Measurements from ENCODE around the gene TMTC4. TPM values are rescaled to one million over a fixed set of nuclear protein-coding genes. Genes with fewer than 3 reads are reported as not detected.

TMTC4 gene
- total RNA-seq, 1 donor from 2014 or later: 59.4 TPM

- Histone ChIP-seq H3K4me3 (no peak overlapping the region), H2AFZ (replicated peaks) (no peak overlapping the region), H3K4me2 (no peak overlapping the region), H3K36me3 (peaks cover 16% of the 10 kb centered on the region), H3K27me3 (no peaks in the 10 kb centered on the region), H3K4me1 (no peaks in the 10 kb centered on the region), H3K27ac (no peak overlapping the region), H3K9me3 (ENCODE audit: low read depth) (no peaks in the 10 kb centered on the region), H3K79me2 (ENCODE audit: low read depth) (no peaks in the 10 kb centered on the region), H3K9ac (no peak overlapping the region), H3F3A (ENCODE audit: low read depth) (no peaks in the 10 kb centered on the region), H4K20me1 (ENCODE audit: low read depth) (no peaks in the 10 kb centered on the region)
- DNase-seq (ENCODE audit: low spot score): no peak
- no peaks in the 10 kb centered on the region for H3K9me3 Mint-ChIP-seq
- H3K27ac Mint-ChIP-seq: no peak overlapping the region
- H3K27me3 Mint-ChIP-seq (ENCODE audit: insufficient read depth, low read depth): peaks cover 2% of the 10 kb centered on the region
- no peak for TF ChIP-seq CTCF (IDR thresholded peaks at IDR 0.05)
- no peak for TF ChIP-seq EZH2 (IDR thresholded peaks at IDR 0.05)
- TF ChIP-seq EZH2phosphoT487 (IDR thresholded peaks at IDR 0.05): no peak
- peaks cover 27% of the 10 kb centered on the region for H3K36me3 Mint-ChIP-seq
- H3K4me1 Mint-ChIP-seq: peaks cover 10% of the 10 kb centered on the region
- no peak overlapping the region for H3K4me3 Mint-ChIP-seq
Observed at GRCh38 chr13:100650326-100650725, 24.3 kb downstream of the TMTC4 start.

GRCh38 chr13:100648354-100648753 lies 26.2 kb downstream of the TMTC4 start:
- Histone ChIP-seq H3K36me3 (peaks cover 5% of the 10 kb centered on the region), H3K4me3 (no peak overlapping the region), H3F3A (ENCODE audit: low read depth) (no peaks in the 10 kb centered on the region), H3K4me2 (no peak overlapping the region), H3K27ac (no peak overlapping the region), H3K9ac (no peak overlapping the region), H3K9me3 (ENCODE audit: low read depth) (no peaks in the 10 kb centered on the region), H3K79me2 (ENCODE audit: low read depth) (no peaks in the 10 kb centered on the region), H2AFZ (replicated peaks) (no peak overlapping the region), H4K20me1 (ENCODE audit: low read depth) (no peaks in the 10 kb centered on the region), H3K27me3 (no peaks in the 10 kb centered on the region), H3K4me1 (no peaks in the 10 kb centered on the region)
- Mint-ChIP-seq H3K27ac (no peak overlapping the region), H3K9me3 (no peaks in the 10 kb centered on the region), H3K27me3 (ENCODE audit: insufficient read depth, low read depth) (no peaks in the 10 kb centered on the region), H3K4me1 (peaks cover 18% of the 10 kb centered on the region), H3K36me3 (peaks cover 27% of the 10 kb centered on the region), H3K4me3 (no peak overlapping the region)
- TF ChIP-seq EZH2phosphoT487 (IDR thresholded peaks at IDR 0.05): no peak
- no peak for TF ChIP-seq EZH2 (IDR thresholded peaks at IDR 0.05)
- TF ChIP-seq CTCF (IDR thresholded peaks at IDR 0.05): no peak
- no peak for DNase-seq (ENCODE audit: low spot score)

- TF ChIP-seq CTCF (IDR thresholded peaks at IDR 0.05) (no peak), EZH2phosphoT487 (IDR thresholded peaks at IDR 0.05) (no peak), EZH2 (IDR thresholded peaks at IDR 0.05) (no peak)
- Histone ChIP-seq H3K27me3 (no peaks in the 10 kb centered on the region), H3K9me3 (ENCODE audit: low read depth) (no peaks in the 10 kb centered on the region), H3K4me3 (no peak overlapping the region), H3K27ac (no peak overlapping the region), H3K9ac (no peak overlapping the region), H3K36me3 (peaks cover 5% of the 10 kb centered on the region), H3K79me2 (ENCODE audit: low read depth) (no peaks in the 10 kb centered on the region), H3F3A (ENCODE audit: low read depth) (no peaks in the 10 kb centered on the region), H4K20me1 (ENCODE audit: low read depth) (no peaks in the 10 kb centered on the region), H3K4me1 (no peaks in the 10 kb centered on the region), H2AFZ (replicated peaks) (no peak overlapping the region), H3K4me2 (no peak overlapping the region)
- Mint-ChIP-seq H3K4me3 (no peak overlapping the region), H3K27me3 (ENCODE audit: insufficient read depth, low read depth) (no peaks in the 10 kb centered on the region), H3K27ac (no peak overlapping the region), H3K9me3 (no peaks in the 10 kb centered on the region), H3K4me1 (peaks cover 11% of the 10 kb centered on the region), H3K36me3 (peaks cover 31% of the 10 kb centered on the region)
- no peak for DNase-seq (ENCODE audit: low spot score)
Observed at GRCh38 chr13:100646871-100647270, 27.7 kb downstream of the TMTC4 start.
